Kidney (tissue), 14 donors: ENCODE data around the gene PUM1. TPM values are rescaled to one million over a fixed set of nuclear protein-coding genes. Genes with fewer than 3 reads are reported as not detected.
A peak's percentile ranks its signal among the peaks of the same experiment; 100 is the strongest.

Source experiments
- DNase-seq, 5 donors: peaks; one replicate each; pipeline ENCODE4 v3.0.0-alpha.2; 2013 to 2020
- FAIRE-seq: peaks from 2 replicates; lab custom pipeline; 2012; peaks lifted over from hg19 to GRCh38; lab: Jason Lieb, UNC
- H3K27ac ChIP-seq, 2 donors: one replicate each; pipeline ENCODE4 v1.7.0; 2013; ENCODE audit warnings: low read depth in 2 of 2, low read length in 2 of 2, inconsistent platforms in 1 of 2
- H3K27me3 ChIP-seq: one replicate; pipeline ENCODE4 v1.7.1; 2013; ENCODE audit warnings: low read length, inconsistent platforms; ENCODE audit not compliant: control insufficient read depth, insufficient read depth
- H3K36me3 ChIP-seq, 3 donors: one replicate each; pipeline versions ENCODE4 v1.7.0 to v1.7.1; 2013; ENCODE audit warnings: low read length in 3 of 3, control low read depth in 1 of 3, inconsistent platforms in 1 of 3; ENCODE audit not compliant: insufficient read depth in 3 of 3, control insufficient read depth in 2 of 3
- H3K4me1 ChIP-seq, 3 donors: one replicate each; pipeline versions ENCODE4 v1.7.0 to v1.7.1; 2013; ENCODE audit warnings: low read length in 3 of 3, inconsistent platforms in 1 of 3, low read depth in 1 of 3; ENCODE audit not compliant: control insufficient read depth in 2 of 3, insufficient read depth in 2 of 3
- H3K4me3 ChIP-seq, 3 donors: one replicate each; pipeline versions ENCODE4 v1.7.0 to v1.8.1; 2013; ENCODE audit warnings: low read length in 3 of 3, control low read depth in 1 of 3, inconsistent platforms in 1 of 3
- H3K9ac ChIP-seq, 3 donors: one replicate each; pipeline versions ENCODE4 v1.7.0 to v1.7.1; 2013; ENCODE audit warnings: low read length in 3 of 3, control low read depth in 1 of 3, inconsistent platforms in 1 of 3
- H3K9me3 ChIP-seq, 3 donors: one replicate each; pipeline versions ENCODE4 v1.7.0 to v1.7.1; 2013; ENCODE audit warnings: low read length in 3 of 3, control low read depth in 1 of 3, inconsistent platforms in 1 of 3; ENCODE audit not compliant: control insufficient read depth in 2 of 3, insufficient read depth in 1 of 3
- CTCF ChIP-seq: IDR thresholded peaks from 3 replicates; pipeline ENCODE4 v1.5.1; 2012; ENCODE audit warnings: mild to moderate bottlenecking, moderate library complexity, borderline replicate concordance; ENCODE audit not compliant: insufficient read depth; ENCODE audit errors: extremely low read depth
- intact Hi-C: fragments of 100-400 bp; cut with DNase I; formaldehyde crosslinking; loops from one replicate; pipeline ENCODE4 v1.11.1; 2022
- polyA plus RNA-seq: library from polyadenylated mRNA; stranded (reverse); fragments of 350-450 nt; fragmentation: Illumina TruSeq; extraction: RNeasy Lipid Tissue Mini Kit (QIAGEN cat#74804); gene quantifications from one replicate; pipeline ENCODE4 v1.2.3, GENCODE V29; 2014; ENCODE audit warnings: low read depth, low replicate concordance; ENCODE audit not compliant: insufficient read depth
- total RNA-seq: library from RNA; stranded (reverse); fragmentation: NEBNext Ultra II Directional; extraction: Animal tissue kit (Norgen Biotek cat#: 25700); gene quantifications from one replicate; pipeline ENCODE4 v1.2.1, GENCODE V29; 2021
- donor health status: control.
- donor health status: control.
- donor health status: control.
- donor health status: control.
- donor health status: control.
- donor health status: DM: yes; HTN: yes; CAD: no.
- donor health status: Normal renal cell carcinoma (clear cell type).

PUM1 gene
- total and polyA plus RNA-seq, 2 donors from 2014 or later = 19.1 to 150 TPM

GRCh38 chr1:30969903-30970302, 95.6 kb downstream of the PUM1 start:
- intact Hi-C loops = no loop called here
- peaks cover 0 to 28% (median 14%) of the 10 kb centered on the region in 3 donors for H3K4me1 ChIP-seq
- no peaks in the 10 kb centered on the region for H3K9me3 ChIP-seq
- H3K4me3 ChIP-seq = no peak overlapping the region
- no peak overlapping the region for H3K27ac ChIP-seq
- no peaks in the 10 kb centered on the region for H3K27me3 ChIP-seq
- TF ChIP-seq CTCF = no peak
- no peak overlapping the region for H3K9ac ChIP-seq
- DNase-seq = no peak
- FAIRE-seq = no peak
- peaks cover 2 to 25% (median 10%) of the 10 kb centered on the region in 3 donors for H3K36me3 ChIP-seq

GRCh38 chr1:30968220-30968971, 97.1 kb downstream of the PUM1 start:
- H3K36me3 ChIP-seq = peaks cover 5 to 36% (median 17%) of the 10 kb centered on the region in 3 donors
- H3K4me1 ChIP-seq = peaks cover 0 to 22% (median 14%) of the 10 kb centered on the region in 3 donors
- H3K27me3 ChIP-seq = no peaks in the 10 kb centered on the region
- no peak overlapping the region for H3K4me3 ChIP-seq
- peak overlapping the region in 1 of 2 donors; percentile 34 for H3K27ac ChIP-seq
- intact Hi-C loops = no loop called here
- FAIRE-seq (no peak), DNase-seq (no peak)
- no peak overlapping the region for H3K9ac ChIP-seq
- no peaks in the 10 kb centered on the region for H3K9me3 ChIP-seq
- TF ChIP-seq CTCF = no peak

GRCh38 chr1:30966690-30967369, 98.7 kb downstream of the PUM1 start:
- DNase-seq (peak in 3 of 5 donors; percentile 52 to 63 (median 59)), FAIRE-seq (no peak)
- no peaks in the 10 kb centered on the region for H3K27me3 ChIP-seq
- no peak overlapping the region for H3K9ac ChIP-seq
- intact Hi-C loops = no loop called here
- H3K27ac ChIP-seq = peak overlapping the region in 1 of 2 donors; percentile 71
- no peak overlapping the region for H3K4me3 ChIP-seq
- H3K9me3 ChIP-seq = no peaks in the 10 kb centered on the region
- peaks cover 5 to 43% (median 22%) of the 10 kb centered on the region in 3 donors for H3K36me3 ChIP-seq
- no peak for TF ChIP-seq CTCF
- peaks cover 0 to 22% (median 17%) of the 10 kb centered on the region in 3 donors for H3K4me1 ChIP-seq
